H9 (cell line): Measurements from ENCODE around the gene CXCL12. TPM values are rescaled to one million over a fixed set of nuclear protein-coding genes. Genes with fewer than 3 reads are reported as not detected.

Experiments
- DNase-seq: peaks from one replicate; pipeline ENCODE4 v3.0.0-alpha.2; 2017
- H2AFZ ChIP-seq: one replicate; pipeline ENCODE4 v1.6.1; 2013; ENCODE audit warnings: mild to moderate bottlenecking, low read length, control low read depth, moderate library complexity
- H2AK5ac ChIP-seq: 2 replicates; pipeline ENCODE4 v1.6.1; 2013; ENCODE audit warnings: low read length, control low read depth, mixed read lengths; ENCODE audit not compliant: insufficient read length
- H2BK120ac ChIP-seq: one replicate; pipeline ENCODE4 v1.6.1; 2013; ENCODE audit warnings: low read depth, mild to moderate bottlenecking, low read length, control low read depth, inconsistent platforms; ENCODE audit not compliant: poor library complexity, severe bottlenecking
- H2BK12ac ChIP-seq: 2 replicates; pipeline ENCODE4 v1.6.1; 2013; ENCODE audit warnings: low read length, control low read depth, mixed read lengths, low read depth; ENCODE audit not compliant: insufficient read length
- H2BK15ac ChIP-seq: 2 replicates; pipeline ENCODE4 v1.6.1; 2013; ENCODE audit warnings: low read depth, low read length, control low read depth
- H2BK20ac ChIP-seq: one replicate; pipeline ENCODE4 v1.6.1; 2013; ENCODE audit warnings: low read depth, mild to moderate bottlenecking, low read length, control low read depth, inconsistent platforms; ENCODE audit not compliant: poor library complexity, severe bottlenecking
- H2BK5ac ChIP-seq: 2 replicates; pipeline ENCODE4 v1.6.1; 2013; ENCODE audit warnings: low read length, control low read depth, mixed read lengths; ENCODE audit not compliant: insufficient read length
- H3K14ac ChIP-seq: 2 replicates; pipeline ENCODE4 v1.6.1; 2013; ENCODE audit warnings: low read length, control low read depth; ENCODE audit not compliant: insufficient read depth
- H3K18ac ChIP-seq: 2 replicates; pipeline ENCODE4 v1.6.1; 2013; ENCODE audit warnings: low read depth, mild to moderate bottlenecking, mixed read lengths, low read length, control low read depth; ENCODE audit not compliant: insufficient read length
- H3K23ac ChIP-seq: 2 replicates; pipeline ENCODE4 v1.6.1; 2013; ENCODE audit warnings: low read length, control low read depth, mixed read lengths, low read depth; ENCODE audit not compliant: insufficient read length
- H3K23me2 ChIP-seq: 2 replicates; pipeline ENCODE4 v1.6.1; 2013; ENCODE audit warnings: low read depth, mild to moderate bottlenecking, mixed read lengths, low read length, control low read depth; ENCODE audit not compliant: insufficient read length, poor library complexity, severe bottlenecking
- H3K27ac ChIP-seq: 2 replicates; pipeline ENCODE4 v1.5.1; 2013; ENCODE audit warnings: low read length, control low read depth, mixed read lengths, low read depth; ENCODE audit not compliant: insufficient read length
- H3K27me3 ChIP-seq: 2 replicates; pipeline ENCODE4 v1.6.1; 2013; ENCODE audit warnings: low read length, control low read depth, inconsistent platforms; ENCODE audit not compliant: insufficient read depth
- H3K4ac ChIP-seq: 2 replicates; pipeline ENCODE4 v1.6.1; 2013; ENCODE audit warnings: low read depth, mild to moderate bottlenecking, control low read depth, inconsistent platforms, low read length, moderate library complexity
- H3K4me1 ChIP-seq: 2 replicates; pipeline ENCODE4 v1.6.1; 2013; ENCODE audit warnings: low read length, control low read depth, inconsistent platforms; ENCODE audit not compliant: insufficient read depth
- H3K4me2 ChIP-seq: 2 replicates; pipeline ENCODE4 v1.6.1; 2013; ENCODE audit warnings: low read length, control low read depth, mixed read lengths; ENCODE audit not compliant: insufficient read length, insufficient read depth
- H3K56ac ChIP-seq: 2 replicates; pipeline ENCODE4 v1.6.1; 2013; ENCODE audit warnings: low read depth, mild to moderate bottlenecking, mixed read lengths, low read length, control low read depth; ENCODE audit not compliant: insufficient read length
- H3K79me1 ChIP-seq: 2 replicates; pipeline ENCODE4 v1.6.1; 2013; ENCODE audit warnings: low read depth, mild to moderate bottlenecking, moderate library complexity, low read length, control low read depth, inconsistent platforms; ENCODE audit not compliant: insufficient read depth, poor library complexity, severe bottlenecking
- H3K79me2 ChIP-seq: 2 replicates; pipeline ENCODE4 v1.6.1; 2013; ENCODE audit warnings: low read length, control low read depth, inconsistent platforms; ENCODE audit not compliant: insufficient read depth
- H3K9ac ChIP-seq: 2 replicates; pipeline ENCODE4 v1.6.1; 2013; ENCODE audit warnings: low read length, control low read depth, mixed read lengths; ENCODE audit not compliant: insufficient read length; ENCODE audit errors: extremely low read depth
- H3K9me3 ChIP-seq: one replicate; pipeline ENCODE4 v1.6.1; 2013; ENCODE audit warnings: low read depth, low read length, inconsistent platforms; ENCODE audit not compliant: control insufficient read depth
- H3T11ph ChIP-seq: one replicate; pipeline ENCODE4 v1.6.1; 2013; ENCODE audit warnings: mild to moderate bottlenecking, low read length, control low read depth, inconsistent platforms
- H4K20me1 ChIP-seq: one replicate; pipeline ENCODE4 v1.6.1; 2013; ENCODE audit not compliant: control insufficient read depth, insufficient read length, insufficient read depth
- H4K5ac ChIP-seq: 2 replicates; pipeline ENCODE4 v1.6.1; 2013; ENCODE audit warnings: low read depth, mild to moderate bottlenecking, mixed read lengths, low read length, control low read depth; ENCODE audit not compliant: insufficient read length
- H4K8ac ChIP-seq: replicated peaks from 2 replicates; pipeline ENCODE4 v1.6.1; 2013; ENCODE audit warnings: low read length, control low read depth, mixed read lengths, low read depth; ENCODE audit not compliant: insufficient read length
- H4K91ac ChIP-seq: 2 replicates; pipeline ENCODE4 v1.6.1; 2013; ENCODE audit warnings: low read depth, mild to moderate bottlenecking, moderate library complexity, mixed read lengths, low read length, control low read depth; ENCODE audit not compliant: insufficient read length
- H3K27ac Mint-ChIP-seq, 3 experiments: 2 replicates in 2 of 3; 3 replicates in 1 of 3; pipeline ENCODE4 v1.8.0; 2020 to 2021; ENCODE audit warnings: mixed read lengths in 3 of 3, mild to moderate bottlenecking in 1 of 3, moderate library complexity in 1 of 3
- H3K27me3 Mint-ChIP-seq: 2 replicates; pipeline ENCODE4 v1.8.0; 2021; ENCODE audit warnings: low read depth, mild to moderate bottlenecking, moderate library complexity, mixed read lengths
- H3K36me3 Mint-ChIP-seq, 3 experiments: 2 replicates in 2 of 3; 3 replicates in 1 of 3; pipeline ENCODE4 v1.8.0; 2020 to 2021; ENCODE audit warnings: low read depth in 3 of 3, mixed read lengths in 3 of 3; ENCODE audit not compliant: insufficient read depth in 1 of 3
- H3K4me1 Mint-ChIP-seq, 2 experiments: 2 replicates each; pipeline ENCODE4 v1.8.0; 2020; ENCODE audit warnings: mixed read lengths in 2 of 2
- H3K4me3 Mint-ChIP-seq, 2 experiments: 2 replicates in 1 of 2; 3 replicates in 1 of 2; pipeline ENCODE4 v1.8.0; 2020 to 2021; ENCODE audit warnings: mild to moderate bottlenecking in 2 of 2, mixed read lengths in 2 of 2, moderate library complexity in 1 of 2
- H3K9me3 Mint-ChIP-seq, 2 experiments: 2 replicates in 1 of 2; 3 replicates in 1 of 2; pipeline ENCODE4 v1.8.0; 2020; ENCODE audit warnings: mild to moderate bottlenecking in 2 of 2, mixed read lengths in 2 of 2, moderate library complexity in 1 of 2
- CTCF ChIP-seq: fragments of 200-600 bp; sonication (generic); conservative IDR thresholded peaks from 3 replicates; pipeline ENCODE4 v1.8.0; 2021; ENCODE audit warnings: antibody characterized with exemption, mild to moderate bottlenecking
- WGBS: extraction: QIAGEN DNeasy Blood & Tissue Kit; methylation state at CpG from one replicate; pipeline ENCODE4 v1.1.7; 2013; ENCODE audit warnings: missing lambda C conversion rate, low lambda C conversion rate, mixed read lengths; ENCODE audit not compliant: insufficient read length; ENCODE audit errors: extremely low coverage; 5-methylcytosine and 5-hydroxymethylcytosine counted together
- total RNA-seq: library from RNA; stranded (reverse); gene quantifications from 2 replicates; pipeline ENCODE4 v1.2.1, GENCODE V29; 2021

The CXCL12 gene
- total RNA-seq, 1 experiment from 2014 or later, result 28.3 TPM

DNA sequence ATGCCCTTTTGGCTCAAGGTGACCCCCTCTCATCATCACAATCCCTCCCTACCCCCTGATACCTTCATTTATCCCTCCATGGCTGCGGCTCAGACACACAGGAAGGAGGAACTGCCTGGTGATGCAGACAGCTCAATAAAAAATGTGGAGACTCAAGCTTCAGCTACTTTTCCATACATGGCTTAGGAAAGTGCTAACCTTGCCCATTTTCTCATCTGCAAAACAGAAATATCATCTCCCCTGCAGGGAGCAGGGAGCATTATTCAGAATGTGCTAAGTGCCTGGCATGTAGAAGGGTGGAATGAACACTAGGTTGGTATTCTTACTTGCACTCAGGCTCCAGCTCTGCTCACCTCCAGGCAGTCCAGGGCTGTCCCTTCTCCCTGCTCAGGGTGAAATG lies 23.8 kb downstream of the CXCL12 start:
- no peak overlapping the region for H2BK5ac ChIP-seq
- WGBS, result no CpG with 5 or more reads among the region's 1 CpG
- H2BK20ac ChIP-seq, result no peak overlapping the region
- H3K27me3 Mint-ChIP-seq, result peaks cover 26% of the 10 kb centered on the region
- H4K5ac ChIP-seq, result no peak overlapping the region
- no peak overlapping the region for H2BK120ac ChIP-seq
- H4K91ac ChIP-seq, result no peak overlapping the region
- H3K36me3 Mint-ChIP-seq, result peaks cover 0 to 6% (median 5%) of the 10 kb centered on the region in 3 experiments; a peak in 4 of 7 replicates
- no peak overlapping the region for H3T11ph ChIP-seq
- no peak overlapping the region for H3K14ac ChIP-seq
- H2AK5ac ChIP-seq, result no peak overlapping the region
- no peak for DNase-seq
- no peaks in the 10 kb centered on the region for H3K79me2 ChIP-seq
- H3K27me3 ChIP-seq, result no peaks in the 10 kb centered on the region
- peaks cover 0 to 3% of the 10 kb centered on the region in 2 experiments; a peak in 2 of 5 replicates for H3K9me3 Mint-ChIP-seq
- no peak overlapping the region for H3K4me2 ChIP-seq
- no peaks in the 10 kb centered on the region for H3K79me1 ChIP-seq
- H4K8ac ChIP-seq, result no peak overlapping the region
- H3K18ac ChIP-seq, result no peak overlapping the region
- H4K20me1 ChIP-seq, result no peaks in the 10 kb centered on the region
- H3K23me2 ChIP-seq, result no peaks in the 10 kb centered on the region
- no peak overlapping the region for H3K56ac ChIP-seq
- no peak overlapping the region for H2BK15ac ChIP-seq
- H3K4ac ChIP-seq, result no peak overlapping the region
- peaks cover 53 to 55% of the 10 kb centered on the region in 2 experiments for H3K4me1 Mint-ChIP-seq
- no peaks in the 10 kb centered on the region for H3K9me3 ChIP-seq
- no peak overlapping the region for H3K9ac ChIP-seq
- no peak for TF ChIP-seq CTCF
- H3K27ac ChIP-seq, result no peak overlapping the region
- H3K4me3 Mint-ChIP-seq, result no peak overlapping the region
- no peak overlapping the region for H2AFZ ChIP-seq
- no peak overlapping the region for H3K23ac ChIP-seq
- H3K4me1 ChIP-seq, result peaks cover 9% of the 10 kb centered on the region; the same call in 1 of the 2 replicates
- H2BK12ac ChIP-seq, result no peak overlapping the region
- no peak overlapping the region for H3K27ac Mint-ChIP-seq
